MM.1S (cell line): ENCODE data around the gene EHMT2.

ENCODE experiments used
- DNase-seq: peaks from one replicate; pipeline ENCODE4 v3.0.0-alpha.2; 2015
- H2AFZ ChIP-seq: fragments of 300-600 bp; sonication (generic); 2 replicates; pipeline ENCODE4 v1.6.0; 2016; ENCODE audit warnings: antibody characterized with exemption, low read length
- H3F3A ChIP-seq: fragments of 300-600 bp; sonication (generic); 2 replicates; pipeline ENCODE4 v1.6.1; 2016; ENCODE audit warnings: mild to moderate bottlenecking, antibody characterized with exemption, low read length, moderate library complexity, mixed read lengths; ENCODE audit not compliant: insufficient read depth
- H3K27ac ChIP-seq: fragments of 300-600 bp; sonication (generic); 2 replicates; pipeline ENCODE4 v1.5.1; 2016; ENCODE audit warnings: mild to moderate bottlenecking, low read length
- H3K27me3 ChIP-seq: fragments of 300-600 bp; sonication (generic); replicated peaks from 2 replicates; pipeline ENCODE4 v1.6.0; 2016; ENCODE audit warnings: low read length; ENCODE audit not compliant: insufficient read depth
- H3K36me3 ChIP-seq: fragments of 300-600 bp; sonication (generic); replicated peaks from 2 replicates; pipeline ENCODE4 v1.6.1; 2016; ENCODE audit warnings: mild to moderate bottlenecking, low read length, mixed read lengths; ENCODE audit not compliant: insufficient read depth
- H3K4me1 ChIP-seq: fragments of 300-600 bp; sonication (generic); 2 replicates; pipeline ENCODE4 v1.6.1; 2016; ENCODE audit warnings: low read length, mixed read lengths
- H3K4me2 ChIP-seq: fragments of 300-600 bp; sonication (generic); 2 replicates; pipeline ENCODE4 v1.6.0; 2016; ENCODE audit warnings: low read depth, low read length
- H3K4me3 ChIP-seq: fragments of 300-600 bp; sonication (generic); 2 replicates; pipeline ENCODE4 v1.5.1; 2016; ENCODE audit warnings: low read length, mixed read lengths
- H3K79me2 ChIP-seq: fragments of 300-600 bp; sonication (generic); 2 replicates; pipeline ENCODE4 v1.6.1; 2016; ENCODE audit warnings: mixed run types, low read length, mixed read lengths
- H3K9ac ChIP-seq: fragments of 300-600 bp; sonication (generic); 2 replicates; pipeline ENCODE4 v1.6.1; 2016; ENCODE audit warnings: low read length, mixed read lengths
- H3K9me2 ChIP-seq: fragments of 300-600 bp; sonication (generic); replicated peaks from 2 replicates; pipeline ENCODE4 v1.6.1; 2016; ENCODE audit warnings: mild to moderate bottlenecking, low read length, mixed read lengths; ENCODE audit not compliant: insufficient read depth
- H3K9me3 ChIP-seq: fragments of 300-600 bp; sonication (generic); replicated peaks from 2 replicates; pipeline ENCODE4 v1.6.1; 2016; ENCODE audit warnings: mild to moderate bottlenecking, low read length, mixed read lengths; ENCODE audit not compliant: insufficient read depth
- H4K20me1 ChIP-seq: fragments of 300-600 bp; sonication (generic); 2 replicates; pipeline ENCODE4 v1.6.1; 2016; ENCODE audit warnings: mild to moderate bottlenecking, low read length, moderate library complexity, mixed read lengths; ENCODE audit not compliant: insufficient read depth
- CTCF ChIP-seq: fragments of 300-600 bp; sonication (generic); IDR thresholded peaks from 2 replicates; pipeline ENCODE4 v1.5.1; 2016; ENCODE audit warnings: antibody characterized with exemption, low read length, mixed read lengths
- EZH2 ChIP-seq: fragments of 300-600 bp; sonication (generic); optimal IDR thresholded peaks from 2 replicates; pipeline ENCODE3; 2017; ENCODE audit warnings: low read depth, mild to moderate bottlenecking, antibody characterized with exemption, low read length, mixed read lengths
- EZH2phosphoT487 ChIP-seq: fragments of 300-600 bp; sonication (generic); IDR thresholded peaks from 2 replicates; pipeline ENCODE4 v1.6.1; 2018; ENCODE audit warnings: antibody characterized with exemption, low read length

The EHMT2 gene

GRCh38 chr6:31927863-31928671 is 30.6 kb upstream of the EHMT2 start:
- Histone ChIP-seq H3K9me2 (no peaks in the 10 kb centered on the region), H3K27me3 (no peaks in the 10 kb centered on the region; the same call in 1 of the 2 replicates), H4K20me1 (no peaks in the 10 kb centered on the region), H3K4me1 (no peaks in the 10 kb centered on the region), H3K4me3 (peak overlapping the region; percentile 28; the same call in 1 of the 2 replicates), H3K36me3 (no peaks in the 10 kb centered on the region), H2AFZ (peak overlapping the region; percentile 78), H3K79me2 (no peaks in the 10 kb centered on the region), H3K9ac (no peak overlapping the region), H3K4me2 (peak overlapping the region; percentile 31), H3F3A (no peaks in the 10 kb centered on the region), H3K27ac (no peak overlapping the region), H3K9me3 (no peaks in the 10 kb centered on the region)
- no peak for TF ChIP-seq EZH2phosphoT487
- TF ChIP-seq CTCF = no peak
- TF ChIP-seq EZH2 = no peak
- DNase-seq = no peak

GRCh38 chr6:31927242-31927862 is 29.9 kb upstream of the EHMT2 start, which contains the start of gene C2:
C2 (plus strand) TSS chr6:31927717; CDS start chr6:31927753, 36 bp downstream.
- no peak for DNase-seq
- H3K36me3 ChIP-seq = no peaks in the 10 kb centered on the region
- no peaks in the 10 kb centered on the region for H3K27me3 ChIP-seq
- peak within 1 kb of the TSS; percentile 28; the same call in 1 of the 2 replicates for H3K4me3 ChIP-seq
- H4K20me1 ChIP-seq = no peaks in the 10 kb centered on the region
- no peaks in the 10 kb centered on the region for H3K9me3 ChIP-seq
- H3F3A ChIP-seq = no peaks in the 10 kb centered on the region
- no peak within 1 kb of the TSS for H3K9ac ChIP-seq
- peak within 1 kb of the TSS; percentile 31 for H3K4me2 ChIP-seq
- no peaks in the 10 kb centered on the region for H3K4me1 ChIP-seq
- peak within 1 kb of the TSS; percentile 78 for H2AFZ ChIP-seq
- no peak within 1 kb of the TSS for H3K27ac ChIP-seq
- no peaks in the 10 kb centered on the region for H3K9me2 ChIP-seq
- H3K79me2 ChIP-seq = no peaks in the 10 kb centered on the region
- TF ChIP-seq EZH2 = no peak
- TF ChIP-seq EZH2phosphoT487 = no peak
- TF ChIP-seq CTCF = no peak

GRCh38 chr6:31922942-31923341 is 25.4 kb upstream of the EHMT2 start:
- Histone ChIP-seq H3K4me1 (no peaks in the 10 kb centered on the region), H3F3A (no peaks in the 10 kb centered on the region)

More at GRCh38 chr6:31922942-31923341, 25.4 kb upstream of the EHMT2 start:
- Histone ChIP-seq H3K79me2 (no peaks in the 10 kb centered on the region), H3K9me3 (no peaks in the 10 kb centered on the region), H3K4me2 (no peak overlapping the region), H3K9me2 (no peaks in the 10 kb centered on the region), H3K9ac (no peak overlapping the region), H4K20me1 (no peaks in the 10 kb centered on the region), H3K4me3 (no peak overlapping the region), H3K27me3 (no peaks in the 10 kb centered on the region), H3K27ac (no peak overlapping the region), H3K36me3 (no peaks in the 10 kb centered on the region), H2AFZ (no peak overlapping the region)
- TF ChIP-seq EZH2phosphoT487 (no peak), EZH2 (no peak), CTCF (no peak; the same call in 1 of the 2 replicates)
- no peak for DNase-seq
